NOMO-1 treated with dmso at 0.1 percent for 144 hours (cell line): ENCODE measurements around the gene CLDND1.

Source experiments
- DNase-seq: peaks from one replicate; lab custom pipeline; 2025; ENCODE audit not compliant: unreplicated experiment; lab: John Stamatoyannopoulos, UW

CLDND1 gene

GRCh38 chr3:98518816-98519215 lies 3.9 kb downstream of the CLDND1 start:
- no peak for DNase-seq

DNA sequence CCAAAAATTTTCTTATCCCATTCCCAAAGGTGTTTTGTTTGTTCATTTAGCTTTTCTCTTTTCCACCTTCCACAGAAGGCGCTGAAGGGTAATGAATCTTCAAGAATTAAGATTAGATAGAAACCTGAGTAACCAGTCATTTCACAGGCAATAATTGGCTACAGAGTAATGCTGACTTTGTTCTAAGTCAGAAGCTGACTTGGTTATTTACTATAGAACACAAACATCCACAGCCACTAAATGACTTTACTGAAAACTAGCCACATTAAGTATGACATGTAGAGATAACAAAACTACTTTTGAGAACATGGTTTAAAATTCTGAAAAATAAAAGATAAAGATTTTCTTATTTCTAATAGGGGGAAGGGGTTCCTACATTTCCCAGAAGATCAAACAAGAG lies 7.8 kb downstream of the CLDND1 start:
- no peak for DNase-seq

DNA sequence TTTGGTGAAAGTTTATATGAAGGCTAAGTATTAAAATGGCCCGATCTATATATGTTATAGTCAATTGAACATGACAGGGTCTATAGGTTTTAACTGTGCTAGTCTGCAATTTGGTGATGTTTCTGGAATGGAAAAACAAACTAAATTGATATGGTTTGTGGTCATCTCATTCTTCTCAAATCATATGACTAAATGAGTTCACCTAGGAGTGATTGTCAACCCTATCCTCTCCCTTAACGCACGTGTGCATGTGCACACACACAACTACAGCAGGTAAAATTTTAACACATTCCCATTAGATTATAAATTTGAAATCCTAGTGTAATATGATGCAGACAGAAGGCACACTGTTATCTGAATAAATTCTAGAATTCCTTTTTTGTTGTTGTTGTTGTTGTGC lies 9.0 kb downstream of the CLDND1 start:
- DNase-seq, result no peak

DNA sequence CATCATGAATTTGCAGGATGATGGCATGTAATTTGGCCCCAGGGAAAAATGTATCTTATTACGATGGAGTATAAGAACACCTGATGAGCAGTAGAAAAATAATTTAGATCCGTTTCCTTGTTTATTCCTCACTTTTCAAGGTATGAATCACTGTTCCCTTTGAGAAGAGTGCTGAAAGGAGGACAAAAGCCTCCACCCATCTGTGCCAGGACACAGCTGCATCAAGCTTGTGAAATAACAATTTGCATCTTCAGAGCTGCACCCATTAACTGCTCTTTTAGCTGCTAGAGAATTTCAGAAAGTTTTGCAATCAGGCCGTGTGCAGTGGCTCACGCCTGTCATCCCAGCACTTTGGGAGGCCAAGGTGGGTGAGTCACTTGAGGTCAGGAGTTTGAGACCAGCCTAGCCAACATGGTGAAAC lies 9.6 kb downstream of the CLDND1 start:
- DNase-seq, result peak; percentile 93

DNA sequence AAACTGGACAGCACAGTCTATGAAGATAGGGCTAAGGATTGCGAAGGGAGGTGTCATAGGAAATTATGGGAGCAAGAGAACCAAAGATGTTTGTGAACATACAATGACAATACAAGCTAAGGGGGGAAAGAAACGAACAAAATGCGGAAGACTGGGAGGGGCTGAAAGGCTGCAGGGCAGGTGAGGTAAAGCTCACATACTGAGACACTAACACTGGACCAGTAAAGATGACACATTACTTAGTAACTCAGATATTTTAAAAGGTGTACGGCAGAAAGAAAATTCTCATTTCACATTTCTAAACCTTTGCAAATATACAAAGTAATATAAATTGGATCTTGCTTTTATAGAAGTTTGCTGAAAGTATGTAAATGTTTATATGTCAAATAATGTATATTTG lies 10.1 kb downstream of the CLDND1 start:
- DNase-seq, result no peak

- DNase-seq, result no peak
These were observed 14.1 kb downstream of the CLDND1 start for GRCh38 chr3:98508582-98508981.

- DNase-seq, result no peak
These were observed 18.2 kb downstream of the CLDND1 start for GRCh38 chr3:98504539-98504938.

DNA sequence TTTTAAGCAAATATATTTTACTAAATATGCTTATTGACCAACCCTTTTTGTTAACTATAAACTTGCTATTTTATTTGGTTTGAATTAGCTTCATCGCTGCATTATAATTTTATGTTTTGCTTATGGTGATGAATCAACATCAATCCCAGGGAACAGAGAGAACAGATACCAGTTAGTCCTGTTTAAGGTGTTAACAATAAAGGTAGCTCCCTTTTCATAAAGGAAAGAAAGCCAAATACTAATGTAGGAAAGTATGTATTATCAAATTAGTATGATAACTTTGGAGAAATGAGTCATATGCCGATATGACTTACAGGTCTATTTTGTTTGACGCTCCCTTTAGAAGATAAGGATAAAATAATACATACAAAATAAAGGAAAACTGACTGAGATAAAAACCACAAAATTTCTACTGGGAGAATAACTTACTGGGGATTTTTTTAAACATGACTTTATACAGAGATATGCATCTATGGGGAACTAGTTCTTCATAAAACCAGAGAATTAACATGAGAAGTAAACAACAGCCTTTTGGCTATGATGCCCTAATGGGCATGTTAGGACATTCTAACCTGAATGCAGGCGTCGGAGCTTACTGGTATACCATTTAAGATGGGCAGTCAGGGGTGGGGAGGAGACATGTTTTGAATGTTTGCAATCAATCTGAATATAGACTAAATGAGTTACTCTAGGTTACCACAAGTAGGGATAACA lies 20.7 kb downstream of the CLDND1 start:
- no peak for DNase-seq

DNA sequence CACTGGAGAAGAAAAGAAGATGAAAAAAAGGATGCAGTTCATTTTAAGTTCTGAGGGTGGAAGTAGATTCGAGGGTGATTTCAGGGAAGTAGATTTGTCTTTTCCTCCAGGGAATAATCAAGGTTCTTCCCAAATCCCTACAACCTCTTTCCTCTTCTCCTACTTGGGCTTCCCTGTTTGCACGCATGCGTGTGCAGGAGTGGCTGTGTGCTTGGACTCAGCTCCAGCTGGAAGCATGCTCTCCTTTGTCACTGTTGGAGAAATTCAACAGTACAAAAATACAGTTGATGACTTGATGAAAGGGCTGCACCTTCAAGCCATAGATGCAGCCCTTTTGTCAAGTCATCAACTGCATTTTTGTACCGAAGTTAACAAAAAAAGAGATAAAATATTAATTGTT lies 21.4 kb downstream of the CLDND1 start:
- DNase-seq, result no peak

- no peak for DNase-seq
These were observed 22.7 kb downstream of the CLDND1 start for GRCh38 chr3:98500019-98500418.

DNA sequence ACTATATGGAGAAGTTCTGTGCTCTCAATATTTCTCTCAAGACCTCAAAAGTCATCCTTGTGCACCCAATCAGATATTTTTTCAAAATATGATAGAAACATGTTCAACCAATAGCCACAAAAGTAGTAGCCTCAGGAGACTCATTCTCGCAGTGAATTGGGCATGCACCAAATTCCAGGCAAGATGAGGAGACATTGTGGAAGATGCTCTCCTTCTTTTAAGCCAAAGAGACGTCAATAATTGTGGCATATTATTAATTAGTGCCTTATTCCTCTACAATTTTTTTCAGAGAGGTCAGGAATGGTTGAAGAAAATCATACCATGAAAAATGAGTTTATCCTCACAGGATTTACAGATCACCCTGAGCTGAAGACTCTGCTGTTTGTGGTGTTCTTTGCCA lies 25.3 kb downstream of the CLDND1 start, which contains the start of gene OR5K2:
Gene OR5K2, plus strand, starts transcription at position 301 of the 400 bp plus-strand sequence. Its CDS starts 0 bp downstream, at position 301.
- DNase-seq, result no peak

GRCh38 chr3:98483626-98484025 lies 39.1 kb downstream of the CLDND1 start:
- no peak for DNase-seq

GRCh38 chr3:98482717-98483482 lies 39.8 kb downstream of the CLDND1 start:
- no peak for DNase-seq
